CD4-positive, alpha-beta T cell (primary cell): ENCODE data around the gene PPP1R9A. TPM values are rescaled to one million over a fixed set of nuclear protein-coding genes. Genes with fewer than 3 reads are reported as not detected.

Experiments used
- ATAC-seq: fragments of 200-7000 bp; cut with Tn5 transposase; one replicate; pipeline ENCODE4 v1.10.0; 2022; ENCODE audit warnings: mild to moderate bottlenecking; ENCODE audit not compliant: poor library complexity
- CTCF ChIA-PET: fragments of 350-600 bp; sonication (Branson Sonifier 250); formaldehyde crosslinking; loops from one replicate; lab custom pipeline; 2021; ENCODE audit warnings: antibody characterized with exemption, inconsistent platforms; lab: Charles Lee
- POLR2A ChIA-PET: fragments of 350-600 bp; sonication (Branson Sonifier 250); formaldehyde crosslinking; loops from one replicate; lab custom pipeline; 2021; ENCODE audit warnings: antibody characterized with exemption, inconsistent platforms; lab: Charles Lee
- DNase-seq, 14 experiments: peaks; one replicate each; pipeline ENCODE4 v3.0.0-alpha.2; 2013 to 2020; ENCODE audit warnings: mixed read lengths in 2 of 14
- H3K27ac ChIP-seq, 2 donors: one replicate each; pipeline versions ENCODE4 v1.5.1 to v1.7.0; 2013; ENCODE audit warnings: low read length in 2 of 2, low read depth in 1 of 2, mild to moderate bottlenecking in 1 of 2
- H3K27me3 ChIP-seq, 2 experiments: 1 replicate in 1 of 2; 2 replicates in 1 of 2; pipeline versions ENCODE4 v1.6.1 to v1.7.0; 2013; ENCODE audit warnings: low read length in 2 of 2, control low read depth in 1 of 2, mild to moderate bottlenecking in 1 of 2, moderate library complexity in 1 of 2; ENCODE audit not compliant: insufficient read depth in 2 of 2, control insufficient read depth in 1 of 2
- H3K36me3 ChIP-seq: one replicate; pipeline ENCODE4 v1.6.1; 2013; ENCODE audit warnings: low read length, control low read depth; ENCODE audit not compliant: insufficient read depth
- H3K4me1 ChIP-seq: one replicate; pipeline ENCODE4 v1.6.1; 2013; ENCODE audit warnings: low read length, control low read depth; ENCODE audit not compliant: insufficient read depth
- H3K4me3 ChIP-seq: one replicate; pipeline ENCODE4 v1.5.1; 2013; ENCODE audit warnings: mild to moderate bottlenecking, low read length, moderate library complexity
- H3K9me3 ChIP-seq, 2 experiments: 1 replicate in 1 of 2; 2 replicates in 1 of 2; pipeline versions ENCODE4 v1.6.1 to v1.7.0; 2013; ENCODE audit warnings: low read length in 2 of 2, mild to moderate bottlenecking in 2 of 2, control low read depth in 1 of 2, moderate library complexity in 1 of 2; ENCODE audit not compliant: control insufficient read depth in 1 of 2, insufficient read depth in 1 of 2
- H3K27ac Mint-ChIP-seq: one replicate; pipeline ENCODE4 v1.8.0; 2020; ENCODE audit warnings: mixed read lengths
- H3K27me3 Mint-ChIP-seq: one replicate; pipeline ENCODE4 v1.8.0; 2021; ENCODE audit warnings: mixed read lengths
- H3K36me3 Mint-ChIP-seq: one replicate; pipeline ENCODE4 v1.8.0; 2021; ENCODE audit warnings: low read depth, mixed read lengths
- H3K4me1 Mint-ChIP-seq: one replicate; pipeline ENCODE4 v1.8.0; 2021; ENCODE audit warnings: low read depth, mixed read lengths
- H3K4me3 Mint-ChIP-seq: one replicate; pipeline ENCODE4 v1.8.0; 2020; ENCODE audit warnings: mild to moderate bottlenecking, mixed read lengths
- H3K9me3 Mint-ChIP-seq: one replicate; pipeline ENCODE4 v1.8.0; 2020; ENCODE audit warnings: mixed read lengths
- intact Hi-C, 2 experiments: fragments of 100-400 bp; cut with DNase I in 1 of 2; cut with micrococcal nuclease in 1 of 2; formaldehyde crosslinking; loops; one replicate each; pipeline versions ENCODE4 v1.15.1 to v1.9.0; 2023 to 2025; cut with DNase I, micrococcal nuclease
- total RNA-seq, 174 experiments: library from RNA in 2 of 174; stranded (reverse) in 2 of 174; gene quantifications; one replicate each; pipeline ENCODE4 v1.2.3 and lab custom pipeline; 2021 to 2026
- TF ChIP-seq, protein P1 (sequence below): fragments of 200-600 bp; IDR thresholded peaks from one replicate; pipeline ENCODE4 v1.8.0; 2022; ENCODE audit warnings: antibody characterized with exemption, mild to moderate bottlenecking

PPP1R9A gene
- total RNA-seq, 2 experiments from 2014 or later = not detected

DNA sequence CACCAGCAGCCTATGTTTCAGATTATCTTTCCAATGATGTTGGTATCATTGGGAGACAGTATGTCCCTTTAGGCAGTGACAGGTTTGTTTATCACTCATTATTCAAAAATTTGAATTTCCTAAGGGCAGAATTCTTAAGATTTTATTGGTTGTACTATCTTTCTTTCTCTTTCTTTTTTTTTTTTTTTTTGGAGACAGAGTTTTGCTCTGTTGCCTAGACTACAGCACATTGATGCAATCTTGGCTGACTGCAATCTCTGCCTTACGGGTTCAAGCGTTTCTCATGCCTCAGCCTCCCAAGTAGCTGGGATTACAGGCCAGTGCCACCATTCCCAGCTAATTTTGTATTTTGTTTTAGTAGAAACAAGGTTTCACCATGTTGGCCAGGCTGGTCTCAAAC is 305.8 kb downstream of the PPP1R9A start:
- Mint-ChIP-seq H3K36me3 (no peaks in the 10 kb centered on the region), H3K4me1 (no peaks in the 10 kb centered on the region), H3K27ac (no peak overlapping the region), H3K27me3 (no peaks in the 10 kb centered on the region), H3K9me3 (peaks cover 2% of the 10 kb centered on the region), H3K4me3 (no peak overlapping the region)
- intact Hi-C loops = no loop called here
- Histone ChIP-seq H3K27ac (no peak overlapping the region), H3K4me3 (no peak overlapping the region), H3K9me3 (no peaks in the 10 kb centered on the region), H3K27me3 (no peaks in the 10 kb centered on the region), H3K36me3 (no peaks in the 10 kb centered on the region), H3K4me1 (no peaks in the 10 kb centered on the region)
- DNase-seq (no peak), ATAC-seq (no peak)
- CTCF ChIA-PET = no interaction called here
- POLR2A ChIA-PET = no interaction called here
- TF ChIP-seq, protein P1, sequence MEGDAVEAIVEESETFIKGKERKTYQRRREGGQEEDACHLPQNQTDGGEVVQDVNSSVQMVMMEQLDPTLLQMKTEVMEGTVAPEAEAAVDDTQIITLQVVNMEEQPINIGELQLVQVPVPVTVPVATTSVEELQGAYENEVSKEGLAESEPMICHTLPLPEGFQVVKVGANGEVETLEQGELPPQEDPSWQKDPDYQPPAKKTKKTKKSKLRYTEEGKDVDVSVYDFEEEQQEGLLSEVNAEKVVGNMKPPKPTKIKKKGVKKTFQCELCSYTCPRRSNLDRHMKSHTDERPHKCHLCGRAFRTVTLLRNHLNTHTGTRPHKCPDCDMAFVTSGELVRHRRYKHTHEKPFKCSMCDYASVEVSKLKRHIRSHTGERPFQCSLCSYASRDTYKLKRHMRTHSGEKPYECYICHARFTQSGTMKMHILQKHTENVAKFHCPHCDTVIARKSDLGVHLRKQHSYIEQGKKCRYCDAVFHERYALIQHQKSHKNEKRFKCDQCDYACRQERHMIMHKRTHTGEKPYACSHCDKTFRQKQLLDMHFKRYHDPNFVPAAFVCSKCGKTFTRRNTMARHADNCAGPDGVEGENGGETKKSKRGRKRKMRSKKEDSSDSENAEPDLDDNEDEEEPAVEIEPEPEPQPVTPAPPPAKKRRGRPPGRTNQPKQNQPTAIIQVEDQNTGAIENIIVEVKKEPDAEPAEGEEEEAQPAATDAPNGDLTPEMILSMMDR = no peak

GRCh38 chr7:95213809-95214492 is 306.6 kb downstream of the PPP1R9A start:
- Mint-ChIP-seq H3K4me3 (no peak overlapping the region), H3K9me3 (peaks cover 2% of the 10 kb centered on the region), H3K27ac (no peak overlapping the region), H3K36me3 (no peaks in the 10 kb centered on the region), H3K4me1 (no peaks in the 10 kb centered on the region), H3K27me3 (no peaks in the 10 kb centered on the region)
- Histone ChIP-seq H3K4me1 (no peaks in the 10 kb centered on the region), H3K9me3 (no peaks in the 10 kb centered on the region), H3K4me3 (no peak overlapping the region), H3K27ac (no peak overlapping the region), H3K27me3 (no peaks in the 10 kb centered on the region), H3K36me3 (no peaks in the 10 kb centered on the region)
- TF ChIP-seq, protein P1 = no peak
- ChIA-PET POLR2A (no interaction called here), CTCF (no interaction called here)
- intact Hi-C loops = no loop called here
- ATAC-seq (no peak), DNase-seq (no peak)

GRCh38 chr7:95219721-95220120 is 312.3 kb downstream of the PPP1R9A start:
- H3K9me3 ChIP-seq = no peaks in the 10 kb centered on the region
- no peak overlapping the region for H3K4me3 ChIP-seq
- Mint-ChIP-seq H3K27me3 (no peaks in the 10 kb centered on the region), H3K4me1 (no peaks in the 10 kb centered on the region), H3K9me3 (peaks cover 2% of the 10 kb centered on the region), H3K36me3 (no peaks in the 10 kb centered on the region), H3K4me3 (no peak overlapping the region), H3K27ac (no peak overlapping the region)
- intact Hi-C loops = no loop called here
- H3K27me3 ChIP-seq = no peaks in the 10 kb centered on the region
- DNase-seq (no peak), ATAC-seq (no peak)
- ChIA-PET POLR2A (no interaction called here), CTCF (no interaction called here)
- no peaks in the 10 kb centered on the region for H3K36me3 ChIP-seq
- H3K4me1 ChIP-seq = no peaks in the 10 kb centered on the region
- TF ChIP-seq, protein P1 = no peak
- H3K27ac ChIP-seq = no peak overlapping the region
